ENCODE results near the gene C18orf63. TPM values are rescaled to one million over a fixed set of nuclear protein-coding genes. Genes with fewer than 3 reads are reported as not detected.

The C18orf63 gene
- total RNA-seq, 1 donor from 2014 or later: not detected

DNA sequence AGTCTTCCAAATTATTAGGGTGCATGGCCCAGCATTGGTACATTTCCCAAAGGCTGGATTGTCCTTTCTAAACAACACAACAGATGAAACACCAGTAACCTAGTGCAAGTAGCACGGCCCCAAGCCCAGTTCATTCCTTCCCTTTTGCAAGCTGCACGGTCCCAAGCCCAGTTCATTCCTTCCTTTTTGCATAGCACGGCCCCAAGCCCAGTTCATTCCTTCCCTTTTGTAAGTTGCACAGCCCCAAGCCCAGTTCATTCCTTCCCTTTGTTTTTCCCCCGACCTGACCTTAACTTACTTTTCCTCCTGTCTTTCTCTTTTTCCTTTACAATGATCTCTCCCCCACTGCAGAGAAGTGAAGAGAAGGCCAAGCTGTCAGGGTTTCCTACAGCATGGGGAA, 60.9 kb downstream of the C18orf63 start:
- Mint-ChIP-seq H3K36me3 (ENCODE audit: low read depth, unreplicated experiment) (no peaks in the 10 kb centered on the region), H3K4me1 (ENCODE audit: unreplicated experiment) (no peaks in the 10 kb centered on the region), H3K9me3 (ENCODE audit: unreplicated experiment) (peaks cover 7% of the 10 kb centered on the region), H3K27ac (ENCODE audit: unreplicated experiment) (no peak overlapping the region), H3K4me3 (ENCODE audit: unreplicated experiment) (no peak overlapping the region), H3K27me3 (ENCODE audit: unreplicated experiment) (no peaks in the 10 kb centered on the region)
- TF ChIP-seq, protein P1, sequence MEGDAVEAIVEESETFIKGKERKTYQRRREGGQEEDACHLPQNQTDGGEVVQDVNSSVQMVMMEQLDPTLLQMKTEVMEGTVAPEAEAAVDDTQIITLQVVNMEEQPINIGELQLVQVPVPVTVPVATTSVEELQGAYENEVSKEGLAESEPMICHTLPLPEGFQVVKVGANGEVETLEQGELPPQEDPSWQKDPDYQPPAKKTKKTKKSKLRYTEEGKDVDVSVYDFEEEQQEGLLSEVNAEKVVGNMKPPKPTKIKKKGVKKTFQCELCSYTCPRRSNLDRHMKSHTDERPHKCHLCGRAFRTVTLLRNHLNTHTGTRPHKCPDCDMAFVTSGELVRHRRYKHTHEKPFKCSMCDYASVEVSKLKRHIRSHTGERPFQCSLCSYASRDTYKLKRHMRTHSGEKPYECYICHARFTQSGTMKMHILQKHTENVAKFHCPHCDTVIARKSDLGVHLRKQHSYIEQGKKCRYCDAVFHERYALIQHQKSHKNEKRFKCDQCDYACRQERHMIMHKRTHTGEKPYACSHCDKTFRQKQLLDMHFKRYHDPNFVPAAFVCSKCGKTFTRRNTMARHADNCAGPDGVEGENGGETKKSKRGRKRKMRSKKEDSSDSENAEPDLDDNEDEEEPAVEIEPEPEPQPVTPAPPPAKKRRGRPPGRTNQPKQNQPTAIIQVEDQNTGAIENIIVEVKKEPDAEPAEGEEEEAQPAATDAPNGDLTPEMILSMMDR (IDR thresholded peaks at IDR 0.05; ENCODE audit: unreplicated experiment): no peak
- DNase-seq (ENCODE audit: low spot score): no peak

DNA sequence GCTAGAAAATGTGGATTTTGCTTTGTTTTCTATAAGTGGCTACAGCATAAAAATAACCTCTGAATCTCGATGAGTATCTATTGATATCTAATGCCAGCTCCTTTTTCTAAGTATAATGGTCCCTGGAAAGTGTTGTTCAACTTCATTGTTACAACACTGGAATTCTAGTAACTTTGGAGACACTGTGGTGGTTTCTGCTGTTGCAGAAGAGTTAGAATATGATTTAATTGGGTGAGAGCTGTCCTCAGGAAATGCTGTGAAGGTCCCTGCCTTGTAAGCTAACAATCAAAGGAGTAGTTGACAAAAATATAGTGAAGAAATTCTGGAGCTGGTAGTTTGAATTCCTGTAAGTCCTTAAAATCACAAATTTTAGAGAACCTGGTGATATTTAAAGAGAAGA, 62.1 kb downstream of the C18orf63 start:
- Mint-ChIP-seq H3K4me3 (ENCODE audit: unreplicated experiment) (no peak overlapping the region), H3K36me3 (ENCODE audit: low read depth, unreplicated experiment) (no peaks in the 10 kb centered on the region), H3K9me3 (ENCODE audit: unreplicated experiment) (peaks cover 7% of the 10 kb centered on the region), H3K27me3 (ENCODE audit: unreplicated experiment) (no peaks in the 10 kb centered on the region), H3K4me1 (ENCODE audit: unreplicated experiment) (no peaks in the 10 kb centered on the region), H3K27ac (ENCODE audit: unreplicated experiment) (no peak overlapping the region)
- TF ChIP-seq, protein P1 (IDR thresholded peaks at IDR 0.05; ENCODE audit: unreplicated experiment): no peak
- no peak for DNase-seq (ENCODE audit: low spot score)

DNA sequence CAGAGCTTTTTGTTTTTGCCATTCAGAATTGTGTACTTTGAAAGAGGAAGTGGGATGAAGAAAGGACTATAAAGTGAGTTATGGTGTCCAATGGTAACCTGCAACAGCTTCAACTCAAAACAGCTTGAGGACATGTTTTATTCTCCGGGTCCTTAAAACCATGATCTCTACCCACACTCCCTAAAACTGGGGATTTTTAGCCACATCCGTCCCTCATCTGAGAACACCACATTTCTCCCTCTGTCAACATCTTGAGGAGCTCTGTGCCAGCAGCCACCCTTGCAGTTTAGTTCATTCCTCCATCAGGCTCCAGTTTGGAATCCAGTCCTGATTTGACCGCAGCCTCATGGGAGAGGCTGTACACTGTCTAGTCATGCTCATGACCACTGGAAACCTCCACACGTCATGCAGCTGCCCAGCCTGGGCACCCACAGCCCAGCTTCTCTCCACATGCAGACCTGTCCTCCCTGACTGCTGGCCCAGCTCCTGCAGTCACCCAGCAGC, 62.6 kb downstream of the C18orf63 start:
- TF ChIP-seq, protein P1 (IDR thresholded peaks at IDR 0.05; ENCODE audit: unreplicated experiment): no peak
- H3K4me1 Mint-ChIP-seq (ENCODE audit: unreplicated experiment): no peaks in the 10 kb centered on the region
- H3K9me3 Mint-ChIP-seq (ENCODE audit: unreplicated experiment): peaks cover 7% of the 10 kb centered on the region
- no peak for DNase-seq (ENCODE audit: low spot score)
- no peaks in the 10 kb centered on the region for H3K36me3 Mint-ChIP-seq (ENCODE audit: low read depth, unreplicated experiment)
- H3K27me3 Mint-ChIP-seq (ENCODE audit: unreplicated experiment): peaks cover under 1% of the 10 kb centered on the region
- H3K27ac Mint-ChIP-seq (ENCODE audit: unreplicated experiment): no peak overlapping the region
- H3K4me3 Mint-ChIP-seq (ENCODE audit: unreplicated experiment): no peak overlapping the region

DNA sequence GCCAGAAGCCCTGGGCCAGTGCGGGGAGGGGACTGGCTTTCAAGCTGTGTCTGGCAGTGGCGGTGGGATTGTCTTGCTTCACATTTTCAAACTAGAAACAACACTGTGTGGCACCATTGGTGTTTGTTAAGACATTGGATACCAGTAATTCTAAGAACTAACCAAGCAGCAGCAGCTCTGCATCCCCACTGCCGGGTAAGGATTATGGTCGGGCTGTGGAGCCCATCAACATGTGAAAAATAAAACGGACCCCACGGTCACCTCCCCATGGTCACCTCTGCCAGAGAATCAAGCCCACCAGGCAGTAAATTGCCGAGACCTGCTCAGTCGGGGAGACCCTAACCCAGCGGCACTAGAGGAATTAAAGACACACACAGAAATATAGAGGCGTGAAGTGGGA, 65.3 kb downstream of the C18orf63 start:
- no peaks in the 10 kb centered on the region for H3K36me3 Mint-ChIP-seq (ENCODE audit: low read depth, unreplicated experiment)
- no peaks in the 10 kb centered on the region for H3K4me1 Mint-ChIP-seq (ENCODE audit: unreplicated experiment)
- peaks cover 1% of the 10 kb centered on the region for H3K27me3 Mint-ChIP-seq (ENCODE audit: unreplicated experiment)
- peaks cover 7% of the 10 kb centered on the region for H3K9me3 Mint-ChIP-seq (ENCODE audit: unreplicated experiment)
- no peak overlapping the region for H3K27ac Mint-ChIP-seq (ENCODE audit: unreplicated experiment)
- TF ChIP-seq, protein P1 (IDR thresholded peaks at IDR 0.05; ENCODE audit: unreplicated experiment): no peak
- DNase-seq (ENCODE audit: low spot score): no peak
- no peak overlapping the region for H3K4me3 Mint-ChIP-seq (ENCODE audit: unreplicated experiment)

DNA sequence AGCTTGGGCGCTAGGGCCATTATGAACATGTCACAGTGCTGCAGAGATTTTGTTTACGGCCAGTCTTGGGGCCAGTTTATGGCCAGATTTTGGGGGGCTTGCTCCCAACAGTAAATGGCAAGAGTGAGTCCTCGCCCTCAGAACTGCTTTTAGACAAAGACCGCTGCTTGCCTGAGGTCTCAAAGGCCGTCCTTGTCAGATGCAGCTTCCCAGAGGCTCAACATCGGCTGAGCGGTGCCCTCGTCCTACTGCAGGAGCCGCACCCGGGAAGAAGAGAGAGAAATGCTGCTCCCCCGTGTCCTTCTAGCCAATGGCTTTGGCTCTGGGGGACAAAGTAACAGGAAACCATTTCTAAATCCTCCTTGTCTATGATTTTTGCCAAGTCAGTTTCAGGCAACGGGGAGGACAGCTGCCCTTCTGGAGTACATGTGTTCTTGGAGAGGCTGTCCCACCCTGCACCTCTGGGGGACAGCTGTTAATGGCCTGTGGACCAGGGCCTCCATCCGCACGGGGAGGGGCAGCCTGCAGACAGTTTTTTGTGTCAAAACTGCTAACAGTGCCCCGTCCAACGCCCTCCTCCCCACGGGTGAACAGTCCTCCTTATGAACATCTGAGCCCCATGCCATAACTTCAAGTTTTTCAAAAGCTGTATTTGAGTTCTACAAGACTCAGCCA, 66.1 kb downstream of the C18orf63 start:
- Mint-ChIP-seq H3K27me3 (ENCODE audit: unreplicated experiment) (peaks cover 1% of the 10 kb centered on the region), H3K36me3 (ENCODE audit: low read depth, unreplicated experiment) (no peaks in the 10 kb centered on the region), H3K4me3 (ENCODE audit: unreplicated experiment) (no peak overlapping the region), H3K27ac (ENCODE audit: unreplicated experiment) (no peak overlapping the region), H3K4me1 (ENCODE audit: unreplicated experiment) (no peaks in the 10 kb centered on the region), H3K9me3 (ENCODE audit: unreplicated experiment) (peaks cover 7% of the 10 kb centered on the region)
- TF ChIP-seq, protein P1 (IDR thresholded peaks at IDR 0.05; ENCODE audit: unreplicated experiment): no peak
- DNase-seq (ENCODE audit: low spot score): no peak

All from endothelial cell (in vitro differentiated cells).